Neural cell (in vitro differentiated cells): Measurements from ENCODE around the gene THRA. TPM values are rescaled to one million over a fixed set of nuclear protein-coding genes. Genes with fewer than 3 reads are reported as not detected.

ENCODE experiments used
- H2AFZ ChIP-seq: fragments of 200-600, 300-800 bp; sonication (generic), shearing (Covaris generic); 2 replicates; pipeline ENCODE4 v1.6.0; 2014; ENCODE audit warnings: low read depth, mild to moderate bottlenecking, antibody characterized with exemption, low read length, moderate library complexity
- H3F3A ChIP-seq: fragments of 200-600 bp; shearing (Covaris generic); 2 replicates; pipeline ENCODE4 v1.6.1; 2016; ENCODE audit warnings: mild to moderate bottlenecking, moderate library complexity, mixed read lengths, antibody characterized with exemption, low read length; ENCODE audit not compliant: insufficient read depth, poor library complexity, severe bottlenecking
- H3K27ac ChIP-seq: fragments of 200-600, 300-800 bp; sonication (generic), shearing (Covaris generic); 2 replicates; pipeline ENCODE4 v1.5.1; 2014; ENCODE audit warnings: mild to moderate bottlenecking, low read length, moderate library complexity
- H3K27me3 ChIP-seq: fragments of 300-800, 200-600 bp; sonication (generic), shearing (Covaris generic); 2 replicates; pipeline ENCODE4 v1.6.0; 2014; ENCODE audit warnings: mild to moderate bottlenecking, low read depth, low read length, moderate library complexity; ENCODE audit not compliant: insufficient read depth
- H3K36me3 ChIP-seq: fragments of 300-800, 200-600 bp; sonication (generic), shearing (Covaris generic); 2 replicates; pipeline ENCODE4 v1.5.1; 2014; ENCODE audit warnings: mild to moderate bottlenecking, antibody characterized with exemption, low read length, moderate library complexity; ENCODE audit not compliant: insufficient read depth
- H3K4me2 ChIP-seq: fragments of 300-800, 200-600 bp; sonication (generic), shearing (Covaris generic); 2 replicates; pipeline ENCODE4 v1.6.0; 2014; ENCODE audit warnings: mild to moderate bottlenecking, low read length
- H3K4me3 ChIP-seq: fragments of 300-800, 200-600 bp; sonication (generic), shearing (Covaris generic); 2 replicates; pipeline ENCODE4 v1.5.1; 2014; ENCODE audit warnings: mild to moderate bottlenecking, low read length, moderate library complexity
- H3K79me2 ChIP-seq: fragments of 200-600 bp; shearing (Covaris generic); replicated peaks from 2 replicates; pipeline ENCODE4 v1.6.0; 2014; ENCODE audit warnings: mild to moderate bottlenecking, low read length, moderate library complexity; ENCODE audit not compliant: insufficient read depth
- H3K9ac ChIP-seq: fragments of 300-800, 200-600 bp; sonication (generic), shearing (Covaris generic); 2 replicates; pipeline ENCODE4 v1.6.1; 2016; ENCODE audit warnings: mild to moderate bottlenecking, low read length, mixed read lengths
- H3K9me2 ChIP-seq: fragments of 200-600 bp; shearing (Covaris generic); 2 replicates; pipeline ENCODE4 v1.6.1; 2016; ENCODE audit warnings: mild to moderate bottlenecking, low read length, mixed read lengths; ENCODE audit not compliant: insufficient read depth
- H3K9me3 ChIP-seq: fragments of 200-600, 300-800 bp; sonication (generic), shearing (Covaris generic); 2 replicates; pipeline ENCODE4 v1.6.1; 2016; ENCODE audit warnings: mild to moderate bottlenecking, mixed run types, low read length, moderate library complexity, mixed read lengths
- H4K20me1 ChIP-seq: fragments of 200-600 bp; shearing (Covaris generic); 2 replicates; pipeline ENCODE4 v1.6.1; 2016; ENCODE audit warnings: mild to moderate bottlenecking, mixed run types; ENCODE audit not compliant: insufficient read depth
- EP300 ChIP-seq: fragments of 450-650 bp; conservative IDR thresholded peaks from 2 replicates; pipeline ENCODE4 v1.6.1; 2014; ENCODE audit warnings: antibody characterized with exemption, mild to moderate bottlenecking, moderate library complexity; ENCODE audit not compliant: poor library complexity, severe bottlenecking
- EZH2 ChIP-seq: fragments of 200-600, 300-800 bp; shearing (Covaris generic), sonication (generic); IDR thresholded peaks from 2 replicates; pipeline ENCODE4 v1.6.1; 2014; ENCODE audit warnings: antibody characterized with exemption, low read length, borderline replicate concordance, mild to moderate bottlenecking; ENCODE audit not compliant: insufficient read depth, poor library complexity, severe bottlenecking
- MXI1 ChIP-seq: fragments of 450-650 bp; conservative IDR thresholded peaks from 2 replicates; pipeline ENCODE4 v1.6.1; 2014; ENCODE audit warnings: antibody characterized with exemption, mild to moderate bottlenecking; ENCODE audit not compliant: poor library complexity, severe bottlenecking
- POLR2AphosphoS5 ChIP-seq: IDR thresholded peaks from 2 replicates; pipeline ENCODE4 v1.6.1; 2012
- RAD21 ChIP-seq: fragments of 450-650 bp; conservative IDR thresholded peaks from 2 replicates; pipeline ENCODE4 v1.6.1; 2014; ENCODE audit warnings: antibody characterized with exemption, mild to moderate bottlenecking, moderate library complexity
- SMC3 ChIP-seq: fragments of 450-650 bp; conservative IDR thresholded peaks from 2 replicates; pipeline ENCODE4 v1.6.1; 2014; ENCODE audit warnings: antibody characterized with exemption, mild to moderate bottlenecking, moderate library complexity; ENCODE audit not compliant: poor library complexity
- TAF1 ChIP-seq: IDR thresholded peaks from 2 replicates; pipeline ENCODE4 v1.6.1; 2012; ENCODE audit warnings: low read depth
- polyA plus RNA-seq: library from polyadenylated mRNA; depleted of rRNA; stranded (reverse); fragments of >200 nt; gene quantifications from 2 replicates; pipeline ENCODE4 v1.2.3, GENCODE V29; 2014
- TF ChIP-seq, protein P1 (sequence below): fragments of 450-650 bp; IDR thresholded peaks from 2 replicates; pipeline ENCODE4 v1.5.1; 2014; ENCODE audit warnings: antibody characterized with exemption, mild to moderate bottlenecking, moderate library complexity; ENCODE audit not compliant: poor library complexity, severe bottlenecking
- TF ChIP-seq, protein P2 (sequence below): IDR thresholded peaks from 2 replicates; pipeline ENCODE4 v1.6.1; 2012; ENCODE audit warnings: borderline replicate concordance

Gene THRA
- polyA plus RNA-seq, 1 donor from 2014 or later: 97.2 TPM

DNA sequence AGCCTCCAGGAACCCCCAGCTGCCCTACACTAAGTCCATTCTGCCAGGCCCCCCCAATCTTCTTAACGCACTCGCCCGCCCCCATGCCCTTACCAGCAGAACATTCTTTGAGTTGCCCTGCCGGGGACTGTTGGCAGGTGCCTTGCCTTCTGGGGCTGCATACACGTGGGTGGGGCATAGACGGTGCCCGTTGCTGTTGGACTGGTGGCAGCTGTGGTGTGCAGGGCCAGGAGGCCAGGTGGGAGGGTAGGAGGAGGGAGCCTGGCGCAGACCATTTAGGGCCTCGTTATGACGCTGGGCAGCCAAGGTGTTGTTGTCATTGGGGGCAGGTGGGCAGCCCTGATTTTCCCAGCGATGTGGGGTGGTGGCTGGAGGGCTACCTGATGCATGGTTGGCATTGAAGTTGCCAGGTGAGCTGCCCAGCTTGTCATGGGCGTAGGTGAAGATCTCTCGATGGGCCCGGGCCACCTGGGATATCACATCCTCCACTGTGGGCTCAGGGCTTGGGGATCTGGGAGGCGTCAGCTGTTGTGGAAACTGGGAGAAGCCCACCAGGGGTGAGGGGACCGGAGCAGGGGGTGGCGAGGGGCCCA, 32.7 kb downstream of the THRA start:
- H3K4me3 ChIP-seq: no peak overlapping the region
- H2AFZ ChIP-seq: no peak overlapping the region
- no peaks in the 10 kb centered on the region for H3K79me2 ChIP-seq
- no peak overlapping the region for H3K4me2 ChIP-seq
- H3K9me2 ChIP-seq: no peaks in the 10 kb centered on the region
- H3K27me3 ChIP-seq: no peaks in the 10 kb centered on the region
- H3K9ac ChIP-seq: no peak overlapping the region
- no peaks in the 10 kb centered on the region for H3K9me3 ChIP-seq
- no peak overlapping the region for H3K27ac ChIP-seq
- H4K20me1 ChIP-seq: no peaks in the 10 kb centered on the region
- no peaks in the 10 kb centered on the region for H3K36me3 ChIP-seq
- TF ChIP-seq EP300 (no peak), SMC3 (no peak), TAF1 (no peak), RAD21 (no peak), EZH2 (no peak), POLR2AphosphoS5 (no peak), MXI1 (no peak)
- TF ChIP-seq, protein P1, sequence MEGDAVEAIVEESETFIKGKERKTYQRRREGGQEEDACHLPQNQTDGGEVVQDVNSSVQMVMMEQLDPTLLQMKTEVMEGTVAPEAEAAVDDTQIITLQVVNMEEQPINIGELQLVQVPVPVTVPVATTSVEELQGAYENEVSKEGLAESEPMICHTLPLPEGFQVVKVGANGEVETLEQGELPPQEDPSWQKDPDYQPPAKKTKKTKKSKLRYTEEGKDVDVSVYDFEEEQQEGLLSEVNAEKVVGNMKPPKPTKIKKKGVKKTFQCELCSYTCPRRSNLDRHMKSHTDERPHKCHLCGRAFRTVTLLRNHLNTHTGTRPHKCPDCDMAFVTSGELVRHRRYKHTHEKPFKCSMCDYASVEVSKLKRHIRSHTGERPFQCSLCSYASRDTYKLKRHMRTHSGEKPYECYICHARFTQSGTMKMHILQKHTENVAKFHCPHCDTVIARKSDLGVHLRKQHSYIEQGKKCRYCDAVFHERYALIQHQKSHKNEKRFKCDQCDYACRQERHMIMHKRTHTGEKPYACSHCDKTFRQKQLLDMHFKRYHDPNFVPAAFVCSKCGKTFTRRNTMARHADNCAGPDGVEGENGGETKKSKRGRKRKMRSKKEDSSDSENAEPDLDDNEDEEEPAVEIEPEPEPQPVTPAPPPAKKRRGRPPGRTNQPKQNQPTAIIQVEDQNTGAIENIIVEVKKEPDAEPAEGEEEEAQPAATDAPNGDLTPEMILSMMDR: no peak
- TF ChIP-seq, protein P2, sequence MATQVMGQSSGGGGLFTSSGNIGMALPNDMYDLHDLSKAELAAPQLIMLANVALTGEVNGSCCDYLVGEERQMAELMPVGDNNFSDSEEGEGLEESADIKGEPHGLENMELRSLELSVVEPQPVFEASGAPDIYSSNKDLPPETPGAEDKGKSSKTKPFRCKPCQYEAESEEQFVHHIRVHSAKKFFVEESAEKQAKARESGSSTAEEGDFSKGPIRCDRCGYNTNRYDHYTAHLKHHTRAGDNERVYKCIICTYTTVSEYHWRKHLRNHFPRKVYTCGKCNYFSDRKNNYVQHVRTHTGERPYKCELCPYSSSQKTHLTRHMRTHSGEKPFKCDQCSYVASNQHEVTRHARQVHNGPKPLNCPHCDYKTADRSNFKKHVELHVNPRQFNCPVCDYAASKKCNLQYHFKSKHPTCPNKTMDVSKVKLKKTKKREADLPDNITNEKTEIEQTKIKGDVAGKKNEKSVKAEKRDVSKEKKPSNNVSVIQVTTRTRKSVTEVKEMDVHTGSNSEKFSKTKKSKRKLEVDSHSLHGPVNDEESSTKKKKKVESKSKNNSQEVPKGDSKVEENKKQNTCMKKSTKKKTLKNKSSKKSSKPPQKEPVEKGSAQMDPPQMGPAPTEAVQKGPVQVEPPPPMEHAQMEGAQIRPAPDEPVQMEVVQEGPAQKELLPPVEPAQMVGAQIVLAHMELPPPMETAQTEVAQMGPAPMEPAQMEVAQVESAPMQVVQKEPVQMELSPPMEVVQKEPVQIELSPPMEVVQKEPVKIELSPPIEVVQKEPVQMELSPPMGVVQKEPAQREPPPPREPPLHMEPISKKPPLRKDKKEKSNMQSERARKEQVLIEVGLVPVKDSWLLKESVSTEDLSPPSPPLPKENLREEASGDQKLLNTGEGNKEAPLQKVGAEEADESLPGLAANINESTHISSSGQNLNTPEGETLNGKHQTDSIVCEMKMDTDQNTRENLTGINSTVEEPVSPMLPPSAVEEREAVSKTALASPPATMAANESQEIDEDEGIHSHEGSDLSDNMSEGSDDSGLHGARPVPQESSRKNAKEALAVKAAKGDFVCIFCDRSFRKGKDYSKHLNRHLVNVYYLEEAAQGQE: no peak
- H3F3A ChIP-seq: no peaks in the 10 kb centered on the region

DNA sequence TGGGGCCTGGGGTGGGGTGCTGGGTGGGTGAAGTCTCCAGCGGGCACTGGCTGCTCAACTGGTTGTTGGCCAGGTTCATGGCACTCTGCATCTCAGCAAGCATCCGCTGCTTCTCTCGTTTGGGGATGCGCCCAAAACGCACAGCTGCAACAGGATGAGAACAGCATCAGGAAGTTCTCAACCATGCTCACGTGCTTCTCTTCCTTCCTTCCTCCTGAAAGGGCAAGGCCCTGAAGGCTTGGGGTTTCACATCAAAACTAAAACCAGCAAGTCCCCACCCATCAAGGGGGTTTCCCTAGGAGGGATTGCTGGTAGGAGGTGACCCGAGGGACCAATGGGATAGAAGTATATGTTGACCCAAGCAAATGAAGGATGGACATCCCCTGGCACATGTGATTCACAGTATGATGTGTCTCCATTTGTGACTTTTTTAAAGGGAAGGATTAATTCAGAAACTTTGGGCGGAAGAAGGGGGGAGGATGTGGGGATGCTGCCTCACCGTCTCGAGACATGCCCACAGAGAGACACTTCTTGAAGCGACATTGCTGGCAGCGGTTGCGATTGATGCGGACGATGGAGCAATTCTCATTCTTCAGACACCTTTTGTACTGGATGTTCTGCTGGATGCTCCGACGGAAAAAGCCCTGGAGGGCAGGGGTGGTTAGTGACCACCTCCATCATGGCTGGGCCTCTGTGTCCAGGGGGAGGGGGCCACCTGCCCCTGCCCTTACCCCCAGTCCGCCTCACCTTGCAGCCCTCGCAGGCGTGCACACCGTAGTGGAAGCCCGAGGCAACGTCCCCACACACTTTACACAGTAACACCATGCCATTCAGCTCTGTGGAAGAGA, 33.4 kb downstream of the THRA start:
- Histone ChIP-seq H3K36me3 (no peaks in the 10 kb centered on the region), H3K9ac (no peak overlapping the region), H3K4me3 (no peak overlapping the region), H4K20me1 (no peaks in the 10 kb centered on the region), H3K9me3 (no peaks in the 10 kb centered on the region), H3K27ac (no peak overlapping the region), H3K4me2 (no peak overlapping the region), H2AFZ (no peak overlapping the region), H3K27me3 (no peaks in the 10 kb centered on the region), H3F3A (no peaks in the 10 kb centered on the region), H3K79me2 (no peaks in the 10 kb centered on the region), H3K9me2 (no peaks in the 10 kb centered on the region)
- TF ChIP-seq, protein P2: no peak
